D721Med (cell line): Measurements from ENCODE around the gene RBM8A.

Experiments
- DNase-seq: peaks from one replicate; pipeline ENCODE4 v3.0.0; 2011; ENCODE audit warnings: low spot score; ENCODE audit not compliant: insufficient read length
- FAIRE-seq: peaks from 2 replicates; lab custom pipeline; 2011; peaks lifted over from hg19 to GRCh38; lab: Jason Lieb, UNC
- CTCF ChIP-seq: IDR thresholded peaks from 2 replicates; pipeline ENCODE4 v1.5.1; 2012; ENCODE audit warnings: mild to moderate bottlenecking, control low read depth; ENCODE audit not compliant: insufficient read depth; ENCODE audit errors: missing control alignments

The RBM8A gene

DNA sequence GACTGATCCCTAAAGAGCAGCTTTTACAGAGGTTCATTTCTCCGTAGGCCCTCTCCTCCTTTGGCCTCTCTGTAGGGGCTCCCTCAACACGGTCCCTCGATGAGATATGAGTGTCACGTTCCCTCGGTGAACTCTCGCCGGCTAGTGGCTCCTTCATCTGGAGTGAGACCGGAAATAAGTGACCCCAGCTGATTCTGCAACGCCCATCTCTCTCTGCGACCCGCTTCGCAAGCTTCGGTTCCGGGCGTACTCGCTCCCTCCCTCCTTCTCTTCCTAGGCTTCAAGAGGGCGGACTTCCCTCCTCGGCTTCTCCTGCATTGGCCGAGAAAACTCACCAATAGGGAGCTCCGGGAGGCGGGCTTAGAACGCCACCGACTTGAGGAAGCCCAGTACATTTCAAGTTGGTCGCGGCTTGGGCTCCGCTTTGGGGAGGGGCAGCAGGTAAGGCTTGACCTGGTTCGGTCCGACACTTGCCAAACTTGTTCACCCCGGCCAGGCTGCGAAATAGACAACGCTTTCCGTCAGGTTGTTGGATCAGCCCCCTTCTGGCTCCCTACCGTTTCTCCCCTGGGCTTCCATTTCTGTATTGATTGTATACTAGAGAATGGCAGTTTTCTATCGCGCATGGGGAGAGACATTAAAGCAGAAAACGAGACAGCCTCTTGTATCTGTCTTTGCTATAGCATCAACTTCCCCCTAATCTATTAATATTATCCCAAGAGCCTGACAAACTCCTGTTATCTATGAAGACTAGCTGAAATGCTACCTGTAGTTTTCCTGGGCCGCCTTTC is 37.2 kb upstream of the RBM8A start, which contains the start of the genes ANKRD34A and POLR3GL:
Gene ANKRD34A (minus strand): TSS at position 248 of the 791 bp plus-strand sequence. CDS start 2,816 bp downstream, outside the sequence.
Gene POLR3GL (plus strand): TSS at position 363 of the 791 bp plus-strand sequence. CDS start 10,176 bp downstream, outside the sequence.
- FAIRE-seq (peak; percentile 32), DNase-seq (peak; percentile 82)
- no peak for TF ChIP-seq CTCF

DNA sequence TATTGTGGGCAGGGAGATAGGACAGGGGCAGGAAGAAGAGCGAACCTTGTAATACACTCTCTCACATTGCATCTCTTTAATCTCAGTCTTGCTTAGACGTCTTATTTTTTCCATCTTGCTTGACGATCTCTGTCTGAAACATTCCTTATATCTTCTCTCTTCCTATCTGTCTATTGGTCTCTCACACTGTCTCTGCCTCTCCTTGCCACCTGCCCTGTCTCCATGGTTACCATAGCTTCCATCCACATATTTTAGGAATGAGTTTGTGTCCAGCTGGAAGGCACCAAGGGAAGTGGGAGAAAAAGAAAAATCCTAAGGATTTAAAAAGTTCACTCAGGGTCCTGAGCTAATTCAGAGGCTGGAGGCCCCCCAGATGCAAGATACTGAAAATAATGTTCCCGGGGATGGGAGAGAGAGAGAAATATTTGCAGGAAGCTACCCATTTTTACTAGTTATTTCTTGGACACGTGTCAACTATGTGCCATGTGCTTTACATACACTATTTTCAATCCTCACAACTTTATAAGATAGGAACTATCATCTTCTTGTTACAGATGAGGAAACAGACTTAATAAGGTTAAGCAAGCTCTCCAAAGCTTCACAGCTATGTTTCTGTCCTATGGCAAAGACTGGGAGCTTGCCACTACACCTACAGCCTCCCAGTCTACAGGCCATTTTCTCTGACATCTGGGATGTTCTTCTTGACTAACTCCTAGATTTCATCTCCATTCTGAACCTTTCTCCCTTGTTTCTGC is 36.2 kb upstream of the RBM8A start:
- FAIRE-seq = no peak
- DNase-seq = no peak
- TF ChIP-seq CTCF = no peak

DNA sequence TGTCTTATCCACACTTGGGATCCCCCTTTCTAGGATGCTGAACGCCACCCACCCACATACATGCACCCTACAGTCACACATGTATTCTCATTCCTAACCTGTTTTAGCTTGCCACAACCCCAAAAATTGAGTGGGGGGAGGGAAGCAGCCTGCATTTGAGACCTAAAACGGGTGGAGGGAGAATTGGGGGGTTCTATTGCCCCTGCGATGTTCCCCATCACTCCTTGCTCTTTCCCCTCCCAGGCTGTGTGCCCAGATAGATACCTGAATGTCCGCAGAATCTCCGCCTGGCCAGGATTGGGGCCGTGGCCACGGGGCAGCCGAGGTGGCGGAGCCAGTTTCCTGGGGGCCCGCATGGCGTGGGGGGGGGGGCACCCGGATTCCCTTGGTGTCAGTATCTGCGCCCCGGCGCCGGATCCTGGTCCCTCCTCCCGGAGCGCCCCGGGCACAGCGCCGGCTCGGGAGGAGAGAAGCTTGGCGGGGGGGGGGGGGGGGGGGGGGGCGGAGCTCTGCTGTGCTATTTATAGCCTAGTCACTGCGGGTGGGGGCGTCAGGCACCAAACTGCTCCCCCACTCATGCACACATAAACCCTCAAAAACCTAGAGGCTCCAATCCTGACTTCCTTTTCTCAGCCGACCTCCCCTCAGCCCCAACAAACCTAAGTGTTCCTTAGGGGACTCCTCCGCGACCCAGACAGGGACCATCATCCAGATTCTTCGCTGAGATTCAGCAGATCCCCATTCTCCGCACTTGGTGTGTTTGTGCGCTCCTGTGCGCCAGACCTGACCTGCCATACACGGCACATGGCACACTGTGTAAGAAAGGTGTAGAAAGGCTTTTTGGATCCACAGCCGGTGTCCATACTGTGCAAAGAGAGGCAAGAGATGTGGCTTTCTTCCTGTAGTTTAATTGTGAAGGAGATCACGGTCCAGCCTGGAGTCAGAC is 35.1 kb upstream of the RBM8A start:
- FAIRE-seq (no peak), DNase-seq (no peak)
- TF ChIP-seq CTCF = no peak

DNA sequence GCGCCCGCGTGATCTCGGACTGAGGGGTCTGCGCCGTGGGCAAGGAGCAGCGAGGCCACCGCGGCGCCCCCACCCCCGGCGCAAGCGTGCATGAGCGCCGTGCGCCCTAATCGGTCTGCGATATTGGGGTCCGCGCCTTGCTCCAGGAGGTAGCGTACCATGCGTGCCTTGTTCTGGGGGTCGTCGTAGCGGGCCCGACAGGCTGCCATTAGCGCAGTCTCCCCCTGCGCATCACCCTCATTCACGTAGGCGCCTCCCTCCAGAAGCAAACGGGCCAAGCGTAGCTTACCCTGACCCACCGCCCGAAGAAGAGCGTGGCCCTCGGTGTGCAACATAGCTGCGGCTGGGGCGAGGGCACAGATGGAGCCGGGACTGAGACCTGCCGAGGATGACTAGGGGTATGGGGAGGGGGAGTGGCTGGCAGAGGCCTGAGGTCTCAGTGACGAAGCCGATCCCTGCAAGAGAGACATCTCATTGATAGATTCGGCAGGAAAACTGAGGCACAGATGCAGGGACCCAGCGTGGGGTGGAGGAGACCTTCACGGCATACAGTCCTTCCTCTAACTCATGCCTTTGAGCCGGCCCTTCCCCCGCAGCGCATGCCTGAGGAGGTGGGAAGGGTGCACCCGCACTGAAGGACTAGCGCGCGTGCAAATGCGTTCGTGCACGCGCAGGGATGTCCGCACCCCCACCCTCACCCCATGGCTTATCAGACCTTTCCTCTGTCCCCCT is 34.3 kb upstream of the RBM8A start:
- TF ChIP-seq CTCF = no peak
- DNase-seq = no peak
- no peak for FAIRE-seq

DNA sequence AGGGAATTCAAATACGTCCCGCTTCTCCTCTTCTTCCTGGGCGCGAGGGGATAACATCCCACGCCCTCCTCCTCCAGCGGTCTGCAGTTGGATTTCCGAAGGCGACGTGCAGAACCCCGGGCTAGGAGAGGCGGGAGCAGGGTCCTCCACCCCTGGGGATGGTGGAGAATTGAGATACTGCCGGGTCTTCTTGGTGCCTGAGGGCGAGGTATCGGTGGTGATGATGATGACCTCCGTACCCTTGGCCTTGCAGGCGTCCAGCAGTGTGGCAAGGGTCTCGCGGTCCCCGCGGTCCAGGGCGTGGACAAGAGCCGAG is 33.8 kb upstream of the RBM8A start:
- no peak for TF ChIP-seq CTCF
- FAIRE-seq (no peak), DNase-seq (no peak)

DNA sequence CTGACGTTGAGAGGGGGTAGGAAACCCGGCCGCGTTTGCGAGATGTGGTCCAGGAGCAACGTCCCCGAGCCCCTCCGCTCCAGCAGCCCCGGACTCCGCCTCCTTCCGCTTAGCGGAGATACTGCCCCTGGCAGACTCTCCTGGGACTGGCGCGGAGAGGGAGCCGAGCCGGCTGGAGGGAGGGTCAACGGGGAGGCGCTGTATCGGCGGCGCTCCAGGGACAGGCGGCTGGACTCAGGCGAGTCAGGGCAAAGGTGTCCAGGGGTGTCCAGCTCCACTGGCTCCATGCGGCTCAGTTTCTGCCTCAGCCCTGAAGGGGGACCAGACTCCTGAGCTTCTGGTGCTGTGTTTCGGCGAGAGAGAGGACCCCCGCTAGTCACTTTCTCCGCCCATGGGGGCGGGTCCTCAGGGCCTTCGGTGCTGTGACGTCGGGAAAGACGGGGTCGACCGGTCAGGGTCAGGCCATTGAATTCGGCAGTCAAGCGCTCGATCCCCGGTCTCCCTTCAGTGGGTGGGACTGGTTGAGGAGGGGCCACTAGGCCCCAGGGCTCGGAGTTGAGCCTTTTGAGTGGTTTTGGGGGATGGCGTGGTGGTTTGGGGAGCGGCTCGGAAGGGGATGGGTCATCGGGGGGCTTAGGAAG is 33.3 kb upstream of the RBM8A start:
- no peak for FAIRE-seq
- peak; percentile 92 for DNase-seq
- TF ChIP-seq CTCF = peak; percentile 5
